ENCODE data around the gene KCTD5. TPM values are rescaled to one million over a fixed set of nuclear protein-coding genes. Genes with fewer than 3 reads are reported as not detected.
A peak's percentile ranks its signal among the peaks of the same experiment; 100 is the strongest.

The KCTD5 gene
- polyA plus RNA-seq, 6 donors from 2014 or later, result 18.3 to 27.5 (median 22.3) TPM

- peak; percentile 27 to 30 for ATAC-seq (ENCODE audit: low read depth in 2 of 2)
- peaks cover 6 to 33% of the 10 kb centered on the region in 2 donors for H3K36me3 Mint-ChIP-seq
- peak overlapping the region; percentile 94 to 100 (median 98) for H3K27ac Mint-ChIP-seq
- H3K4me3 Mint-ChIP-seq, result peak overlapping the region; percentile 92 to 99 (median 94)
- peaks cover 45 to 65% (median 50%) of the 10 kb centered on the region in 3 donors for H3K4me1 Mint-ChIP-seq
- H3K27me3 Mint-ChIP-seq, result no peaks in the 10 kb centered on the region
- DNase-seq, result no peak
- H3K9me3 Mint-ChIP-seq, result no peaks in the 10 kb centered on the region
Observed at GRCh38 chr16:2752850-2753732, 70.8 kb downstream of the KCTD5 start.

DNA sequence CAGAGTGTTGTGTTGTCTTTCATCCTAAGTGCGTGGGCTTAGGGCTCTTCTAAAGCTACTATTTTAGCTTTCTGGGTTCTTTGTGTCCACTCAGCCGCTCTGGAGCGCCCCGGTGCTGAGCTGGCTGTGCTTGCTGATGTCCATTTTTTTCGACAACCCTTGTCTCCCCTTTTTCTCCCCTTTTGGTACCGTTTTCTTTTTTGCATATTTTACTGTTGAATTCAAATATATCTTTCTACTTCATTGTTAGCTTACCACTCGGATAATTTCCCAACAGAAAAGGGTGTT, 71.4 kb downstream of the KCTD5 start:
- H3K36me3 Mint-ChIP-seq, result peaks cover 11 to 39% of the 10 kb centered on the region in 2 donors
- peak overlapping the region; percentile 91 to 98 (median 94) for H3K27ac Mint-ChIP-seq
- ATAC-seq (ENCODE audit: low read depth in 2 of 2), result no peak
- no peaks in the 10 kb centered on the region for H3K9me3 Mint-ChIP-seq
- peaks cover 49 to 71% (median 55%) of the 10 kb centered on the region in 3 donors for H3K4me1 Mint-ChIP-seq
- no peak for DNase-seq
- peak overlapping the region; percentile 86 to 99 (median 92) for H3K4me3 Mint-ChIP-seq
- H3K27me3 Mint-ChIP-seq, result no peaks in the 10 kb centered on the region

DNA sequence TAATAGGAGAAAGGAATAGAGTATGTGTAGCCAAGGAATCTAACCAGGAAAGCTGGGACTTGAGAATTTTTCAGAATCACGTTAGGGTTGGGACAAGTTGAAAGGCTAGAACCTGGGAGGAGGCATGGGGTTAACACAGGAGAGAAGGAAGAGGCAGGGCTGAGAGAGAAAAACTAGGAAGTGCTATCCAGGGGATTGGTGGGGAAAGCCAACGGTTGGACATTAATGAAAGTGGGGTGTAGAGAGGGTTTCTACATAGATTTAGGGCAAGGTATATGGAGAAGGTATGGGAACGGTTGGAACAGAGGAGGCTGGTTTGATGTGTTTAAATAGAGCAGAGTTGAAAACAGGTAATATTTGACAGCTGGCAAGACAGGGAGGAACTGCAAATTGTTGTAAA, 72.8 kb downstream of the KCTD5 start:
- Mint-ChIP-seq H3K9me3 (no peaks in the 10 kb centered on the region), H3K4me1 (peaks cover 59 to 74% (median 63%) of the 10 kb centered on the region in 3 donors), H3K27me3 (no peaks in the 10 kb centered on the region), H3K27ac (peak overlapping the region; percentile 4 to 98 (median 45)), H3K4me3 (peak overlapping the region; percentile 17 to 99 (median 91)), H3K36me3 (peaks cover 18 to 54% of the 10 kb centered on the region in 2 donors)
- ATAC-seq (ENCODE audit: low read depth in 2 of 2), result no peak
- DNase-seq, result no peak

- H3K36me3 Mint-ChIP-seq, result peaks cover 18 to 67% of the 10 kb centered on the region in 2 donors
- ATAC-seq (ENCODE audit: low read depth in 2 of 2), result no peak
- H3K27ac Mint-ChIP-seq, result peak overlapping the region in 3 of 6 donors; percentile 49 to 98 (median 82)
- no peak for DNase-seq
- peak overlapping the region in 2 of 8 donors; percentile 81 to 99 for H3K4me3 Mint-ChIP-seq
- peaks cover 51 to 68% (median 65%) of the 10 kb centered on the region in 3 donors for H3K4me1 Mint-ChIP-seq
- H3K9me3 Mint-ChIP-seq, result no peaks in the 10 kb centered on the region
- H3K27me3 Mint-ChIP-seq, result no peaks in the 10 kb centered on the region
Observed at GRCh38 chr16:2756288-2757015, 74.1 kb downstream of the KCTD5 start.

DNA sequence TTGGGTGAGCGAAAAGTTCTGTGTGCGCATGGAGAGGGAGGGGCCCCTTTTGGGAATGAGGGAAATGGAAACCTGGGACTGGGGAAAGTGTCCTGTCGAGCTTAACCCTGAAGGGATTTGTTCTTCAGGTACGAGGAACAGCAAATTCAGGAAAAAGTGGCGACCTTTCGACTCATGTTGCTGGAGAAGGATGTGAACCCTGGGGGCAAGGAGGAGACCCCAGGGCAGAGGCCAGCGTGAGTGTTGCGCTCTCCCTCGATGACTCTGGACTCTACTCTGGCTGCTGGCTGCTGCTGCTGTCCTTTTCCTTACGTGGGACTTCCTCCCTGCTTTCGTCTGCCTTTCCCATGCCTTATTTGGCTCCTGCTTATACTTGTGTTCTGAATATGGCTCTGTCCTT, 75.0 kb downstream of the KCTD5 start:
- no peaks in the 10 kb centered on the region for H3K27me3 Mint-ChIP-seq
- H3K9me3 Mint-ChIP-seq, result no peaks in the 10 kb centered on the region
- DNase-seq, result no peak
- H3K4me3 Mint-ChIP-seq, result peak overlapping the region in 2 of 8 donors; percentile 31 to 68
- H3K27ac Mint-ChIP-seq, result peak overlapping the region in 3 of 6 donors; percentile 86 to 98 (median 94)
- peaks cover 21 to 75% of the 10 kb centered on the region in 2 donors for H3K36me3 Mint-ChIP-seq
- ATAC-seq (ENCODE audit: low read depth in 2 of 2), result no peak
- peaks cover 49 to 67% (median 60%) of the 10 kb centered on the region in 3 donors for H3K4me1 Mint-ChIP-seq

Other genes starting within 250 kb of the KCTD5 start
- 1 to 10 TPM in 1 of 6 donors, under 1 TPM in 3, not detected in 2; 0.16 to 1.7 (median 0.58) TPM for gene TEDC2, start 222.4 kb upstream of the KCTD5 start, polyA plus RNA-seq (ENCODE audit: low read depth in 6 of 6)
- not detected for gene NTN3, start 211.2 kb upstream of the KCTD5 start, polyA plus RNA-seq (ENCODE audit: low read depth in 6 of 6)
- gene TBC1D24, start 207.4 kb upstream of the KCTD5 start, polyA plus RNA-seq (ENCODE audit: low read depth in 6 of 6), result 1 to 10 TPM in 4 of 6 donors, under 1 TPM in 2; 0.22 to 3.3 (median 2.5) TPM
- 100 to 1,000 TPM in 3 of 6 donors, 10 to 100 TPM in 3; 75.4 to 114 (median 98.1) TPM for gene ATP6V0C, start 168.6 kb upstream of the KCTD5 start, polyA plus RNA-seq (ENCODE audit: low read depth in 6 of 6)
- gene AMDHD2, start 162.2 kb upstream of the KCTD5 start, polyA plus RNA-seq (ENCODE audit: low read depth in 6 of 6), result 10 to 100 TPM; 17.6 to 24.0 (median 20.5) TPM
- 1 to 10 TPM; 2.4 to 5.7 (median 3.5) TPM for gene CEMP1, start 151.1 kb upstream of the KCTD5 start, polyA plus RNA-seq (ENCODE audit: low read depth in 6 of 6)
- gene PDPK1, start 144.5 kb upstream of the KCTD5 start, polyA plus RNA-seq (ENCODE audit: low read depth in 6 of 6), result 10 to 100 TPM; 16.7 to 44.8 (median 38.9) TPM
- gene PRSS27, start 37.7 kb downstream of the KCTD5 start, polyA plus RNA-seq (ENCODE audit: low read depth in 6 of 6), result under 1 TPM in 1 of 6 donors, not detected in 5; 0.36 TPM
- 100 to 1,000 TPM in 1 of 6 donors, 10 to 100 TPM in 5; 25.0 to 147 (median 45.1) TPM for gene SRRM2, start 70.1 kb downstream of the KCTD5 start, polyA plus RNA-seq (ENCODE audit: low read depth in 6 of 6)
- gene ELOB, start 94.8 kb downstream of the KCTD5 start, polyA plus RNA-seq (ENCODE audit: low read depth in 6 of 6), result 100 to 1,000 TPM; 159 to 241 (median 203) TPM
- not detected for gene PRSS33, start 105.0 kb downstream of the KCTD5 start, polyA plus RNA-seq (ENCODE audit: low read depth in 6 of 6)
- not detected for gene PRSS41, start 115.9 kb downstream of the KCTD5 start, polyA plus RNA-seq (ENCODE audit: low read depth in 6 of 6)
- gene PRSS21, start 134.7 kb downstream of the KCTD5 start, polyA plus RNA-seq (ENCODE audit: low read depth in 6 of 6), result 1 to 10 TPM in 4 of 6 donors, under 1 TPM in 1, not detected in 1; 0.51 to 4.4 (median 1.9) TPM
- not detected for gene ZG16B, start 147.8 kb downstream of the KCTD5 start, polyA plus RNA-seq (ENCODE audit: low read depth in 6 of 6)
- gene PRSS22, start 175.6 kb downstream of the KCTD5 start, polyA plus RNA-seq (ENCODE audit: low read depth in 6 of 6), result not detected
- gene FLYWCH2, start 200.7 kb downstream of the KCTD5 start, polyA plus RNA-seq (ENCODE audit: low read depth in 6 of 6), result 10 to 100 TPM; 15.6 to 22.6 (median 18.9) TPM
- 10 to 100 TPM in 3 of 6 donors, 1 to 10 TPM in 3; 6.3 to 13.4 (median 9.5) TPM for gene FLYWCH1, start 229.4 kb downstream of the KCTD5 start, polyA plus RNA-seq (ENCODE audit: low read depth in 6 of 6)